Right renal pelvis (tissue), 4 donors: ENCODE measurements around the gene CEMIP. TPM values are rescaled to one million over a fixed set of nuclear protein-coding genes. Genes with fewer than 3 reads are reported as not detected.

Experiments used
- DNase-seq, 4 donors: peaks; one replicate each; pipeline ENCODE4 v3.0.0-alpha.2; 2013; ENCODE audit warnings: low read depth in 4 of 4, low spot score in 3 of 4, missing footprints in 1 of 4
- polyA plus RNA-seq, 4 donors: library from polyadenylated mRNA; unstranded; fragments of 120-200 nt; gene quantifications; one replicate each; pipeline ENCODE4 v1.2.1, GENCODE V29; 2013; ENCODE audit not compliant: insufficient read length in 4 of 4

Gene CEMIP
- polyA plus RNA-seq, 4 donors, result 1.6 to 4.0 (median 3.0) TPM

DNA sequence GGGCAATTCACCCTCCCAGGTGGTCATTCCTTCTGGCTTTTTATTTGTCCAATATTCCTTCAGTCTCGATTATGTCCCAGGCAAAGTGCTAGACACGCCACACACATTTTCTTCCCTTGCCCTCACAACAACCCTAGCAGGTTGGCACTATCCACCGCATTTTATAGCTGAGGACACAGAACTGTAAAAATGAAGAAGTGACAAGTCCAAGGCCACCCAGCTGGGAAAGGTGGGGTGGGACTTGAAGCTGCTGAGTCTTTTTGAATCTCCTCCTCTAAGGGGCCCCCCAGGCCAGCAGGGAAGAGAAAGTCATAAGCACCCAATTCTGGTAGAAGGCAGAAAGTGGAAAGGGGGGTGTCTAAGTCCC, 60.6 kb downstream of the CEMIP start:
- DNase-seq, result no peak

DNA sequence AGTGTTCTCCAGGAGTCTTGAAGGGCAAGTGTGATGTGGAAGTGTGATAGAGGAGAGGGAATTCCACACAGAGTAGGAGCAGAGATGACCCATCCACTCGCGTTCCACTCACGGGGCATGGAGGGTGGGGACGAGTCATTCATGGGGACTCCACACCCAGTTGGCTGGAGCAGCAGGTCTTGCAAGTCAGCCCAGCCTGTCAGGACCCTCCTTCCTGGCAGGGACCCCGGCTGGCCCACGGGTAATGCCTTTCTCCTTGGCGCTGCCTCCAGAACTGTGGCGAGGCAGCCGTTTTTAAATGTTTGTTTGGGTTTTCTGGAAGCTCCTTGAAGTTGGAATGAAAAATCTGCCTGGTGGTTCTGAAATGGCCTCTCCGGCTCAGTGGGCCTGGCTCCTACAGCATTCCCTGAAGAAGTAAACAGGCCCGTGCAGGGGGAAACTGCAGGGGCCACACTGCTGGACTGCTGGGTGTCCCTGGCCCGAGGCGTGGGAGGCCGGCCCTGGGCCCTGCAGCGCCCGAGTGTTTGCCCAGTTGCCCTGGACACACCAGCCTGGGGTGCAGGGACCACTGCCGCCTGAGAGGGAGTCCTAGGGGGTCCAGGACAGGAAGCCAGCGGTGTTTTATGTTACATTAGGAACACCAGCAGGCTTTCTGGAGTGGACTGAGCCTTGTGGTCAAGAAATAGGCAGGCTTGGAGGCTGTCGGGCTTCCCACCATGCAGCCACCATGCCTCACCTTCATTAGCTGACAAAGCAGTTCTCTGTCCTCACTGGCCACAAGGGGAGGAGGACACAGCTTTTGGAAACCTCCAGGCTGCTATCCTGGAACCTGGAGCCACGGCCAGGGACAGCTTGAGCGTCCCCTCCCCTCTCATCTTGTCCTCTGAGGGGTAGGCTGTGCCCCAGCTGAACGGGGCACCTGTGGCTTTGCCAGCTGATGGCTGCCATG, 61.3 kb downstream of the CEMIP start:
- DNase-seq, result no peak

DNA sequence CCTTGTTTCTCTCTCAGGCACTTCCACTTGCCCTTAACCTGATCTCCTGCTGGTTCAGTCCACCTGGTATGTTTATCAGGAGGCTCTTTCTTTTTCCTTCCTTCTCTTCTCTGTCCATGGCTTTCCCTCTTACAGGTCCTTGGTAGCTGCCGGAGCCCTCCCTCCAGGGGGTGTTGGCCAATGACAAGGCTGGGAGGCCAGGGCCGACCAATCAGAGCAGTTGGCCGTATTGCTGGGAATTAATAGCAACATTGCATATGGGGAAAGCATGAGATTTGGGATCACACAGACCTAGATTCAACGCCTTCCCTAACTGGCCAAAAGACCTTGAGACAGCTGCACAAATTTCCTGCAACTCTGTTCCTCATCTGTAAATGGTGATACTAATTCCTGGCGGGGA, 62.4 kb downstream of the CEMIP start:
- DNase-seq, result no peak

DNA sequence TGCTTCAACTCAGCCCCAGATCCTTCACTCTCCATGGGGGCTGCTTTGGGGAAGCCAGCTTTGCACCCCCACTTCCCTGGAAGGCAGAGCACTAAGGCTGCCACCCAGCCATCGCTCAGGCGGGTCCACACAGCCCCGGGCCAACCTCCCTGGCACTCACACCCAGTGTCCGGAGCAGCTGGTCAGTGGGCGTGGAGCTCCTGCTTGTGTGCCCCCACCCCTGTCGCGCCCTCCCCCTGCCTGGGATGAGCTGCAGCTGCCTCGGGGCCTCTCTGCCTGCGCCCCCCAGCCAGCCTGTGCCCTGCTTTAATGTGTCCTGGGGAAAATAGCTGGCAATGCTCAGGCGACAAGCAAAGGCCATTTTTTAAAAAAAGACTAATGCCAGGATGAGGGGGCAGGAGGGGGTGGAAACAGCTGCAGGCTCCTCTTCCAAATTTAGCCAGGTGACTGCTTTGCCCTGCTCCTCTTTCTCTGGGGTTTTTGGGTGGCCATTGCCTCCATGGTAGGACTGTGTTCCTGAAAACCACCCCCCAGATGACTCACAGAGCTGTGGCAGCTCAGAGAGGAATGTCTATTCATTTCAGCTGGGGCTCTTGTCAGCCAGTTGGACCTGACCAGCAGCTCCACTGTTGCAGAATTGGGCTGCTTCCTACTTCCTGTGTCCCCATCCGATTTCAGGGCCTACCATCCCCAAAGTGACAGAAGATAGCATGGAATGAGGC, 65.0 kb downstream of the CEMIP start:
- DNase-seq, result no peak

DNA sequence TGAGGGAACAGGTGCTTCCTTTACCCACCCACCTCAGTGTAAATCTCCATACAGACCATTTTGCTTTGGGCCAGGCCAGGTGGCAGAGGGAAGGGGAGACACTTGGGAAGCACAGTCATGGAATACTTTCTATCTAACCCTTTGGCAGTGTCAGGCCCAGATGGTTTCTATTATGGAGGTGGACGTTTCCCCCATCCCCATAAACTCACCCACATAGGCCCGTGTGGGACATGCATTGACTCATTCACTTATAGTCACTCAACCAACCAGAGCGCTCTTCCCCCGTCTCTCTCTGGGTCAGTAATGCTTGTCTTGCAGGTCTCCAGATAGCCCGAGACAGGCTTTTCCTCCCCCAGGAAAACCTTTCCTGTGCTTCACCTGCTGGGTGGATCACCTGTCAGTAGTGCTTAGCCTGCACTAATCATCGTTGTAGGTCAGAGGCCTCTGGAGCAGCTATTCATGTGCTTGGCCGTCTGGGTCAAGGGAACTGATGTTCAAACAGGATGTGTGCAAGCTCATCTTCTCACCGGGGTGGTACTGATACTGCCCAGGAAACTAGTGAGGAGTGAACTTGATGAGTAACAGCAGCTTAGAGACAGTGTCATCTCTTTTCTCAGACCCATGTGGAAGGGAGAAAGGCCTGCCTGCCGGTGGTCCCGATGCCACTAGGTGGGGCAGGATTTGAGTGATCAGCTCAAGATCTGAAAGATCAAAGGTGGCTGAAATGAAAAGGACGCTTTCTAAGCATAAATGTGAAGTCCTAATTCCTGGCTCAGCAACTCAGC, 67.1 kb downstream of the CEMIP start:
- no peak for DNase-seq

DNA sequence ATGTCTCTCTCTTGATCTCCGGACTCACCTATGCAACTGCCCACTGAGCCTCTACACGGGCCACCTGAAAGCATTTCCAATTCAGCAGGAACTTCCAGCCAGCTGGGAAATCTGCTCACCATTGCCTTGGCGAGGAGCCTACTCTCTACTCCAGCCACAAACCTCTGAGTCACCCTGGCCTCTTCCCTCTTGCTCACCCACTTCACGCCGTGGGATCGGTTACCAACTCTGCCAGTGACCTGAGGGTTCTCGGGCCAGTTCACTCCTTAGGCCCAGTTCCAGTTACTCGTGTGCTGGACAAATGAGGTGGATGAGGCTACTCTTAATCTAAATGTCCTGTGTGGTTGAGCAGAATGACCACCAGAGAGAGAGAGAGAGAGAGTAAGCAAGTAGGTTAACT, 70.1 kb downstream of the CEMIP start:
- no peak for DNase-seq

DNA sequence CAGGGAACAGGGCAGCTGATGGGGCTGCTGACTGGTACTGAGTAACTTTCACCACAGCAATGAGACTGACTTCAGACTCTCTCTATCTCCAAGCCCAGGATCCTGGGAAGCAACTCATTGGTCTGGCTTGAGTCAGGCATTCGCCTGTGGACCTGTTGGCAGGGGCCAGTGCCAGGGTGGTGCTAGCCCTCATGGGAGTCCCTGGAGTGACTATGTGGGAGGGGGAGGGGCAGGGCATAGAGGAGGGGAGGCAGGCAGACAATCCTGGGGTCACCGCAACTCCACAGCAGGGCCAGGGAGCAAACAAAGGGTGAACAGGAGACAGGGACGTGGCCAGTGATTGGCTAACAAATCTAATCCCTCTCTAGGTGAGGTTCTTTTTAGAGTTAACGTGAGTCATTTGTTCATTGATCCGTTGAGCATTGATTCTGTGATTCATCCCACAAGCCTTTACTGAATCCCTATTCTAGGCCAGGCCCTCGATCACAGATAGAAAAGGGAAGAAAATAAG, 71.8 kb downstream of the CEMIP start:
- DNase-seq, result no peak

DNA sequence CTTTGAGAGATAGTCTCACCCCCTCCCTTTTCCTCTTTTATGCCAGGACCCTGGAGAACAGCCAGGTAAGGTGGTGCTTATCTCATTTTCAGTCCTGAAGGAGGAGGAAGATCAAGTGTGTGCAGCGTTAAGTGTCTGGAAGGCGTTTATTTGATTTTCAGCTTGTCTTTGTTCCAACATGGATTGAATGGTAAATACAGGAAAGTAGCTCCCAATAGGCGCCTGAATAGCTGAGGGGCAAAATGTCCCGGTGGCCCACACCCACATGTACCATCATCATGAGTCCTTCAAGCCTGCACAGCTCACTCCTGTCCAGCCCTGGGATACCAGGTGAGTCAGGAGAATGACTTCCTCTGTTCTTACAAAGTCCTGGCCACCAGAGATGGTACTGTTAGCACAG, 73.5 kb downstream of the CEMIP start:
- no peak for DNase-seq

DNA sequence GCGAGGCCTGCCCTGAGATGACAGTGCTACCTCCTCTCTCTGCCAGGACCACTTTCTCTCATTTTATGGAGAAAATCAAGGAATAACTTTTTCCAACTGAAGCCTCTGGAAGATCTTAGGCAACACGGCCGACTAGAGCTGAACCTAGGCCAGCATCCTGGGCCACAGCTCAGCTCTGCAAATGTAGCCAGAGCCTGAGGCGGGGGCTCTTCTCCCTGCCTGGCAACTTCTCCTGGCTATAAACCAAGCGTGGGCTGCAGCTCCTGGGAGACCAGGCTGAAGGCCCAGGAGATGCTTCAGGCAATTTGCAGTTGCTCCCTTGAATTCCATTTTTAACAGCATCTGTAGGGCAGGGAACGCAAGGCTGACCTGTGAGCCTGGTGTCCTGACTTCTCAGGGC, 74.9 kb downstream of the CEMIP start:
- DNase-seq, result no peak

DNA sequence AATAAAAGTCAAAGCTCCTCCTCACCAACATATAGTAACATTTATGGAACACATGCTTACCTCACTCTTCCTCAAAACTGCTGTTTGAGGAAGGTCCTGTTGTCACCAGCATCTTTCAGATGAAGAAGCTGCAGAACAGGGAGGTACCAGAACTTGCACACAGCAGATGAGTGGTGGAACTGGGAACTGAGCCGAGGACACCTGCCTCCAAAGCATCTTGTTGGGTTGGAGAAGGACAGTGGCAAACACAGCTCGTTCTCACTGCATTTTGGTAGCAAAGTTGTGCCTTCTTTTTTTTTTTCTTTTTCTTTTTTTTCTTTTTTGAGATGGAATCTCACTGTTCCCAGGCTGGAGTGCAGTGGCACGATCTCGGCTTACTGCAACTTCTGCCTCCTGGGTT, 76.0 kb downstream of the CEMIP start:
- no peak for DNase-seq

DNA sequence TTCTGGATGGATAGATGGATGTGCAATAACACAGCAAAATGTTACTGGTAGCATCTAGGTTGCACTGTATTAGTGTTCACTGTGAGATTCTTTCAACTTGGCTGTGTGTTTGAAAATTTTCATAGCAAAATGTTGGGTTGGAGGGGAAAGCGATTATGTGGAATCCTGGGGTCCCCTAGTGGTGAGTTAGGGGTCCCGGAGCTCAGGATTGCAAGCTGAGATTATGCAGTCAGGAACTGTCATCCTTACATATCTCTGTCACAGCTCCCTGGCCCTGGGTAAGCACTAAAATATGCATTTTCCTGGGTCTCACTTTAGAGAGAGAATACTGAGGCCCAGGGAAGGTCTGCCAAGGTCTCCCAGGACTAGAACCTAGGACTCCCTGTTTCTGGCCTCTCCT, 77.2 kb downstream of the CEMIP start:
- no peak for DNase-seq

DNA sequence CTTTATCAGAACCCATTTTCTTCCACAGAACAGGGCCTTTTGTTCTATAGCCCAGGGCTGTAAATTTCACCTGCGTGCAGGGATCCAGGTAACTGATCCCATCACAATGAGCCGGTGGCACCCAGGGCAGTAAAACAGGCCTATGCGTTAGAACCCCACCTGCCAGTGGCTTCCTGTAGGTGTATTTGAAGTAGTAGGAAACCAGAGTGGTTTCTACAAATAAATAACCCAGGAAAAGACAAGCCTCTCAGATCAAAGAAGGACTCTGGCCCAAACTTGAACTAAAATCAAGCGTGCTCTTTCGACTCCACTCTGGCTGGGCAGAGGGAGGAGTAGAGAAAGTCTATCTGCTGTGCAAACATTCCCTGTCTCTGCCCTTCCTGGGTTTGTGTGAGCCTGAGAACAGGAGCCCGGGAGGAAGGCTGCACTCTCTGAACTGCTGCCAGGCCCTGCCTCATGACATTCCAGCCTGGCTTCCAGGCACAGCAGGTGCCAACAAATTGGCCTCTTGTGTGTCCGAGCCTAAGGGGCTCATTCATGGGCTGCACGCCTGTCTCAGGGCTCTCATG, 77.7 kb downstream of the CEMIP start:
- no peak for DNase-seq

DNA sequence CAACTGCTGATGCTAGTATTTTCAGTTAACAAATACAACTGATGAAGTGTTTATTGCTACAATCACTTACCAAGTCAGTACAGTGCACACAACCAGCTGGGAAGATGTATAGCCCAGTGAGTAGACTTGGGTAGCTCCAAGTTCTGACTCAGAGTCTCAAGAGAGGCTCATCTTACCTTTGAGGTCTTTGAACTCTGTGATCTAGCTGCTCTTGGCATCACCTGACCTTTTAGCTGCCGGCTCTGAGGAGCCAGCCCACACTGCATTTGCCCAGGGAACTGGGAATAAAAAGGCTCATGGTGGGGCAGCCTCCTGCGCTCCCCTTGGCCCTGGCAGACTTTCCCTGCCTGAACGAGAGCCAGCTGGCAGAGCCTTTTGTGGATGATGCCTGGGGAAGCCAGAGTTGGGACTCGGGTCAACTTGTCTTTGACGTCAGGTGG, 82.6 kb downstream of the CEMIP start:
- DNase-seq, result no peak

DNA sequence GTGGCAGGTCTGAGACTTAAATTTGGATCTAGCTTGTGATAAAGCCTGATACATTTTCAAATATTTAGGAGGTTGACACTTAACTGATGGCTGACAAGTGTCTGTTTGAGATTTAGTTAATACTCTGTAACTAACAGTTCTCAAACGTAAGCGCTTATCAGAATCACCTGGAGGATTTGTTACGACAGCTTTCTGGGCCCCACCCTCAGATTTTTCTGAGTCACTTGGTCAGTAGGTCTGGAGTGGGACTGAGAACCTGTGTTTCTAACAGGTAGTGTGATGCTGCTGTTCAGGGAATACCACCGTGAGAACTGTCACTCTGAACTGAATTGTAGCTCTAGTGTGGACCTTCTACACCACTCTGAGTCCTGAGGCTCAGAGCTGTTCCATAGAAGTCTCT, 85.5 kb downstream of the CEMIP start:
- no peak for DNase-seq

DNA sequence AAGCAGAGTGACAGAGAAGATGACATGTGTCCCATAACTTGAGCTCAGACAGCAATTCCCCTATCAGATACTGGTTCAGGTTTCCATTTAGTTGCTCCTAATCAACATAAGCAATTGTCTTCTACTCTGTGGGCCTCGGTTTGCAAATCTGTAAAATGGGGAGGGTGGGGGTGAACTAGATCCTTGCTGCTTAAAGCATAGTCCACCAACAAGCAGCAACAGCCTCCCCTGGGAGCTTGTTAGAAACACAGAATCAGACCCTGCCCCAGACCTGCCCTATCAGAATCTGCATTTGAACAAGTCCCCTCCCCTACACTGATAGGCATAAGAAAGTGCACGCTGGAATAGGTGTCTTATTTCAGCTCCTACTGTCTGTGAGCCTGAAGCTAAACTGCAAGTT, 87.8 kb downstream of the CEMIP start:
- DNase-seq, result no peak

DNA sequence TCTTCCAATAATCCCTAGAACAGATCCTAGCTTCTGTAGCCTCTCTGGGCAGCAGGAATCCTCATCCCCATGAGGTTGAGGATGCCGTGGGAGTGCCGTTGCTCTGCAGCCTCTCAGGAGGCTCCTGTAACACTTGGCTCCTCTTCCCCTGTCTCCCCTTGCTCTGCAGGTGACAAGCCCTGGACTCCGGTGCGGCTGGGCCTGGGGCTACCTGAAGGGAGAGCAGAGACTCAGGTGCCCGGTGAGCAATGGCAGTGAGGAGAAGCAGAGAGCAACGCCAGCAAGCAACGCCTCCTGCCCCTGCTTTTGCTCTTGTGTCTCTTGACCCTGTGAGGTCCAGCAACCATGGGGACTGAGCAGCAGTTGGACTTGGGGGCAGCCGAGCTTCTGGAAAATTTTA, 91.2 kb downstream of the CEMIP start:
- DNase-seq, result no peak

DNA sequence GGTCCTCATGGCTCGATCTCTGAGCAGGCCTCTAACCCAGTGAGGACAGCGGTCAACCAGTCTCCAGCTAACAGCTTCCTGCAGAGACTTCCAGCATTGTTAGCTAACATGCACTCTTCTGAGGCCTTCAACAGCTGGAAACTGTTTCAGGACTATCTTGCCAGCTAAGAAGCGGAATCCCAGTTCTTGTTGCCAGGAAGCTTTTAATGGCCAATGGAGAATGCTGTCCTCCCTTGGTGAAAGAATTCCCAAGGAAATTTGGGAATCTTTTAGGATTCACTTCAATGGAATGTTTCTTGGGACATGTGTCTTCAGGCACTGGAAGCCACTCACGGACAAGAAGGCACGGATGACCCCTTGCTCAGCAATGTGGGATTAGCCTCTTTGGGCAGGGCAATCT, 91.7 kb downstream of the CEMIP start:
- DNase-seq, result no peak

DNA sequence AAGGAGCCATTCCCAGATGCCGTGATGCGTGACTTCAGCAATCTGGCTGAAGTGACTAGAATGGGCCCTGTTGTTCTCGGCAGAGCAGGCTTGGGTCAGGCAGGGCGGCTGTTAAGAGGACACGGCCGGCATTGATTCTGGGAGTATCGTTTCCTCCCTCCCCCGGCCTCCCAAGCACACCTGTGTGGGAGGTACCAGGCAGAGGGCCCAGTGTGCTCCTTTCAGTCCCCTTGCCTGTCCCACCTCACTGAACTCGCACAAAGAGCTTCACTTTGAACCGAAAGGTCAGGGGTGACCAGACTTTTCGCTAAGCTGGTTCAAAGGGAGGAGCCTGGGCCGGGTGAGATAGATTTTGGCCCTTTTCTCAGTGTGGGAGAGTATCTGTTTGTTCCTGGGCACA, 92.7 kb downstream of the CEMIP start:
- DNase-seq, result peak in 1 of 4 donors; percentile 28

DNA sequence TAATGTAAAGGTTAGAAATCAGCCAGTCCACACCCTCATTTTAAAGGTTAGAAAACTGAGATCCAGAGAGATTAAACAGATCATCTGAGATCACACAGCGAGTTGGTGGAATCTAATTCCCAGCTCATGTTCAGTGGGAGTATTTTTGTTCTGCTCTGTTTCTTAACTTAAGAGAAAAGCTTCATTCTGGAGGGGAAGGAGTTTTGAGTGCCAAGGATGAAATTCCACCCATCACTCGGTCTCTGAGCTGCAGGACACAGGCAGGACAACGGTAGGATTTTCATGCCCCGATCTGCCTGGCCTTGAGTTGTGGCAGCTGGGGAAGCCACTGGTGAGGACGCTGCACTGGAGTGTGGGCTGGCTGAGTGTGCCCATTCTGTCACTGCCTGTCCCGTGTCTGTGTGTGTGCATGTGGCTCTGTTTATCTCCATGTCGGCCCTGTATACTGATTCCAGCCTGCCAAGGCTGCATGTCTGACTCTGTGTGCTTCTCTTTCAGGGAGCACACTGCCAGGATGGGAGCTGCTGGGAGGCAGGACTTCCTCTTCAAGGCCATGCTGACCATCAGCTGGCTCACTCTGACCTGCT, 94.3 kb downstream of the CEMIP start:
- no peak for DNase-seq
